ELF-1 (cell line): ENCODE data around the gene NHS.
"Not testable (repeated sequence)": the region's sequence is repeated elsewhere in the genome, so short reads cannot be mapped to it uniquely, and the experiment has no call there.

Experiments
- DNase-seq: peaks from one replicate; pipeline ENCODE4 v3.0.0-alpha.2; 2016; ENCODE audit warnings: low read depth, low spot score

Gene NHS

DNA sequence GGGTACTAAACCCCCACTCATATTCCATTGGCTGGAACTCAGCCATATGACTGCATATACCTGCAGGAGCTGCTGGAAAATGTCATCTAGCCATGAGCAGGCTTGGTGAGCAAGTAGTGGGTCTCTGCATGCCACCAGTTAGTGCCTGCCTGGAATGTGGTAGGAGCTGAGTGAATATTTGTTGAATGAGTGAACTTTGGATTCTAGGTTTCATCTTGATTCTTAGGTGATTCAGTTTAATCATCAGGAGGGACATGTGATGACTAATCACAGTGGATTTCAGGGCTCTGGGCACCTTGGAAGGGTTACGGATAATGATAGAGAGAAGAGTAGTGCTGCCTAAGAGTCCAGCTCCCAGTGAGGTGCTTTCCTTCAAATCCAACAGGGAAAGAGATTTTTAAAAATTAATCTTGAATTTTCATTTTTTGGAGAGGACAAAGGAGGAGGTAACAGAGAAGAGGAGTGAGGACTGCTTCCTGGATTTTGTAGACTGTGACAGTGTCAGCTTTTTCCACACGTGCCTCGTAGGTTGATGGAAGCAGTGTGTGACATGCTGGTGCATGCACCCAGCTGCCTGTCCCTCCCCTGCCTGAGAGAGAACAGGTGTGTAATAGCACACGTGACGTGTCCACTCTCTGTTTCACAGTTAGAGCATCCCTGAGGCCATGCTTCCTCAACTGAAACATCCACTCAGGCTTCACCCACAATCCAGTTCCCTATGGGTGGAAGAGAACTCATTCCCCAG is 30.4 kb downstream of the NHS start:
- no peak for DNase-seq

DNA sequence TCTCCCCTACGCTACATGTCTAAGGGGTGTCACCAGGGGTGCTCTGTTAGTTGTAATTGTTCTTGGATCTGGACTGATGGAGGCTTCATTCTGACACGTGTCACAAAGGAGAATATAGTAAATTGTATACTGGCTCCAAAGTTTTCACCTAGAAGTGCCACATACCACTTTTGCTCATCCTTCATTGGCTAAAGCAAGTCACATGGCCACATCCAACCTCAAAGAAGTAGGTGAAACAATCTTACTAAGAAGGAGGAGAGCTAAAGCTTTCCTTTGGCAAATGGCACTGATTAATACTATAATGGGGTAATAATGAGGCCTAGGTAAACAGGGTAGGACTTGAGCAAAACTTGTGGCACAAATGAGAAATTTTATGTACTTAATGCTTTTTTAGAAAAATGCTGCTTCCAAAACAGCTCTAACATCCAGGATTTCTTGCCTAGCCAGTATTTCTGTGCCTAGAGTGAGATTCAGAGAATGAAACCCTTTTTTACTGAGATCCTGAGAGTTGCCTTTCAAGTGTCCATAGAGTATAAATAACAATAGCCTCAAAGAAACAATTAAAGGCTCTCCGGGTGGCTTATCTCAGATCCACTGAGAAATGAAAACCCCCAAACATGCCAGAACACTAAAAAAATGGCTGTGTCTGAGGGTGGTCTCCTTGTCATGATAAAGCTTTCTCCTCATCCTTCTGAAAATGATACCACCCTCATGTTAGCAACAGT is 34.7 kb downstream of the NHS start:
- peak; percentile 35 for DNase-seq

DNA sequence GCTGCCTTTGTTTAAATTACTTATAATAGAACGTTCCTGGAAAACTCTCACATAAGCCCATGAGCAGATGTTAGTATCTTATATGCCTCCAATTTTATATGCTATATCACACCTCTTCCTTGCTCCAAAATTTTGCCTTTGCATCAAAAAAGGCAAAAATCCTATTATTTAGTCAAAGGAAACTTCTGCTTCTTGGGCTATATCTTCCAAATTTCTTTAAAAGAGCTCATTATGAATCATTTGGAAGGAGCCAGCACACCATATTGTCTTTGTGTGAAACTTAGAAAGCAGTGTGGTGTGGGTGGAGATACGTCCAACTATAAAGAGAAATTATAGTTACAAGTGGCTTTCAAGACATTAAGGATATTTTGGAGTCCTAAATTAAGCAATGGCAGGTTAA is 35.7 kb downstream of the NHS start:
- no peak for DNase-seq

GRCh38 chrX:17411205-17411604 is 36.2 kb downstream of the NHS start:
- DNase-seq: no peak

DNA sequence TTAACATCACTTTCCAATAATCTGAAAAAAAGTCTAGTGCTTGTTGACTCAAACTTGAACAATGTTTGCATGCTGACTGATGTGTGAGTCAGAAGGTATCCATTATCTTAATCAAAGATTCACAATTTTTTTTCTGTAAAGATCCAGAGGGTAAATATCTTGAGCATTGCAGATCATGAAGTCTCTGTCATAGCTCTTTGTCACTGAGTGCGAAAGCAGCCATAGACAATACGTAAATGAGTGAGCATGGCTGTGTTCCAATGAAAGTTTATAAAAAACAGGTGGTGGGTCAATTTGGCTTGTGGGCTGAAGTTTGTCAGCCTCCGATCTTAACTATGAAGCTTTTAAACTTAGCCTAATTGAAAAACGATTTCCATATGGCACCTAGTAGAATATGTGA is 37.7 kb downstream of the NHS start:
- no peak for DNase-seq

- no peak for DNase-seq
These were observed 38.2 kb downstream of the NHS start for GRCh38 chrX:17413228-17413627.

DNA sequence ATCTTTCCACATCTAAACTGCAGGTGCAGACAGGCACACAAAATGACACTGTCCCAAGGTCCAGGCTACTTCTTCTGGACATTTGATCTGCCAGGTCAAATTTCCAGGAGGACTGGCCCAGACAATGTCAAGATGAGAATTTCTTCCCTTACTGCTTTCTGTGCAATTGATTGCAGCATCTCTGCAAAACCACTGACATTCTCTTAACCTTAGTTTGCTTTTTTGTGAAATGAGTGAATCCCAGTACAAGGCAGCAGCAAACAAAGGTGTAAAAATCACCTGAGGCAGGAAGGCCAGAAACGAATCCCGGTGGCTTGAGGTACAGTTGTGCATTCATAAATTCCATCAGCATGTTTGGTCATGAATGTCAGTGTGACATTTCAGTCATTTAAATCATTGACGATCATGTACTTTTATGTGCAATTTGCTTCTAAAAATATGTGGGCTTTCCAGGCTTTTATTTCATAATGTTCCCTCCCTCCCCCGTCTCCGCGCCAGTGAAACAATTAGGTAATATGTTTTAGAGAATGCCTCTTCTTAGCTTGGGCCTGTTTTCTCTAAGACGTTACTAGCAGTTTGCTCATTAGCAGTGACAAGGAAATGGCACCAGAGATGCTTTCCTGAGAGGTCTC is 39.1 kb downstream of the NHS start:
- no peak for DNase-seq

GRCh38 chrX:17414839-17415238 is 39.8 kb downstream of the NHS start:
- DNase-seq: peak; percentile 49

DNA sequence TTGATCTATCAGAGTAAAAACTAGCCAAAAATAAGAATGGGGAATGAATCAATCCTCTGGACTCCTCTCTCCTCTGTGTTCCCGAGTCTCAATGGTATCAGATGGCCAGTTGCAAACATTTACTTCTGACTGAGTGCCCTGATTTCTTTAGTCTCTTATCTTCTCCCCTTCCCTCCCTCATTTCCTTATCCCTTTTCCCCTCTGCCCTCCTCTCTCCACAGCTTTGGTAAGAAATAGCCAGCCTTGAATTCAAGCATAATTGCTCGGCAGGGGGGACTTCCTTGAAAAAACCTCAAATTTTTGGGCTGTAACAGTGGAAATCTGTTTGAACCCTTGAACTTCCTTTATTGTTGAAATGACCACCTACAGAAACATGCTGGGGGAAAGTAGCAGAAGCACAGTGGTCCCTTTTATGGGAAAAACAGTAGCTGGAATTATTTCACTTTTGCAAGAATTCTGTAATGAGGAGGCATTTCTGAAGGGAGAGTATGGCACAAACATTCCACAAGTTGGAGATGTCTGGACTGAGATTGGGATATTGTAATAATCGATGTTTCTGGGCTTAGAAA is 40.3 kb downstream of the NHS start:
- DNase-seq: no peak

GRCh38 chrX:17417372-17417771 is 42.4 kb downstream of the NHS start:
- no peak for DNase-seq

GRCh38 chrX:17425136-17425535 is 50.1 kb downstream of the NHS start:
- DNase-seq: no peak

GRCh38 chrX:17425551-17425950 is 50.6 kb downstream of the NHS start:
- DNase-seq: no peak

GRCh38 chrX:17431171-17431570 is 56.2 kb downstream of the NHS start:
- no peak for DNase-seq

- DNase-seq: no peak
These were observed 57.2 kb downstream of the NHS start for GRCh38 chrX:17432158-17432557.

- peak; percentile 52 for DNase-seq
These were observed 59.0 kb downstream of the NHS start for GRCh38 chrX:17433965-17434364.

GRCh38 chrX:17435476-17435875 is 60.5 kb downstream of the NHS start:
- peak; percentile 93 for DNase-seq

DNA sequence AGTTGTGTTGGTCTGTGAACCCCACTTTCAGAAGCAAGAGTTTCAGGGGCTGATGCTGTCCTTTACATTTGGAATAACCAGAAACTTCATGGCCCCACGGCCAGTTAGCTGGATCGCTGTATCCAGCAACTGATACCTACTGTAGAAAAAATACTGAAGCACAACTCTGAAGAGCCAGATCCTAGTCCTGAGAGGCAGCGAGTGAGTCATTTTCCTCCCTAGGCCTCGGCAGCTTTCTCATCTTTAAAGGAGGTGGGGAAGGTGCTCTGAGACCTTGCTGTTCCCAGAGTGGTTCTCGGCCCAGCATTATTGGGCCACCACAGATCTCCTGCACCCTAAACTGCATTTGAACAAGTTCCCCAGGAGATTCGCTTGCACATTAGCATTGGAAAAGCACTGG is 63.2 kb downstream of the NHS start:
- DNase-seq: no peak

DNA sequence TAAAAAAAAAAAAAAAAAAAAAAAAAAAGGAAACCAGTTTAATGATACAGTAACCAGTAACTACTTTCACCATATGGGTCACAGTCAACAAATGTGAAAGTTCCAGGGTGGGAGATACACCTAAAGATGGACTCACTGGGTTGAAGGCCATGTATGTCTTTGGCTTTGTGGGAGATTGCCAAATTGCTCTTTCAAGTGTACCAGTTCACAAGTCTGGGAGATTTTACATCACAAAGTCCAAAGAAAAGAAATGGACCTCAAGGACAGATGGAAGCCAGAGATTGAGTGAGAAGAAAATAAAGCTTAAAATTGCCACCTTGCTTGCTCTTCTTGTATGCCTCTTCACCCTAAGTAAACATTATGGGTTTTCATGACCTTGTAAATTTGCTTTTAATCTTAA is 65.3 kb downstream of the NHS start:
- no peak for DNase-seq

- no peak for DNase-seq
These were observed 65.8 kb downstream of the NHS start for GRCh38 chrX:17440836-17441235.

- no peak for DNase-seq
These were observed 67.0 kb downstream of the NHS start for GRCh38 chrX:17441965-17442364.

DNA sequence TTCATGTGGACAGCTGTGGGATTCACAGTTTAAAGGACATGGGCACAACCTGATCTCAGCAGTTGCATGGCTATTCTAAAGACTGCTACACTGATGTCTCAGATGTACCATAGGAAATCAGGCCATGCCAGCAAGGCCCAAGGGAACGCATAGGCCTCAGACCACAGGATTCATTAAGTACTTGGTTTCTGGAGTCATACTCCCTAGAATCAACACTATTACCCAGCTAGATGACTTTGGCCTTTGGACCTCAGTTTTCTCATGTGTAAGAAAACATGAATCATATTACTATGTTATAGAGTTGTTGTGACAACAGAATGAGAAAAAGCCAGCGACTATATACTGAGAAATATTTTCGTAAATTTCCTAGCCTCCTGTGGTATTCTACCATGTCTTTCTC is 67.9 kb downstream of the NHS start:
- DNase-seq: no peak

- no peak for DNase-seq
These were observed 68.6 kb downstream of the NHS start for GRCh38 chrX:17443556-17443955.

GRCh38 chrX:17446269-17446668 is 71.3 kb downstream of the NHS start:
- DNase-seq: not testable (repeated sequence)
